TTC549 (cell line): ENCODE results near the gene RHOT2.

Experiments used
- FAIRE-seq: peaks from 2 replicates; lab custom pipeline; 2012; peaks lifted over from hg19 to GRCh38; lab: Jason Lieb, UNC

Gene RHOT2

DNA sequence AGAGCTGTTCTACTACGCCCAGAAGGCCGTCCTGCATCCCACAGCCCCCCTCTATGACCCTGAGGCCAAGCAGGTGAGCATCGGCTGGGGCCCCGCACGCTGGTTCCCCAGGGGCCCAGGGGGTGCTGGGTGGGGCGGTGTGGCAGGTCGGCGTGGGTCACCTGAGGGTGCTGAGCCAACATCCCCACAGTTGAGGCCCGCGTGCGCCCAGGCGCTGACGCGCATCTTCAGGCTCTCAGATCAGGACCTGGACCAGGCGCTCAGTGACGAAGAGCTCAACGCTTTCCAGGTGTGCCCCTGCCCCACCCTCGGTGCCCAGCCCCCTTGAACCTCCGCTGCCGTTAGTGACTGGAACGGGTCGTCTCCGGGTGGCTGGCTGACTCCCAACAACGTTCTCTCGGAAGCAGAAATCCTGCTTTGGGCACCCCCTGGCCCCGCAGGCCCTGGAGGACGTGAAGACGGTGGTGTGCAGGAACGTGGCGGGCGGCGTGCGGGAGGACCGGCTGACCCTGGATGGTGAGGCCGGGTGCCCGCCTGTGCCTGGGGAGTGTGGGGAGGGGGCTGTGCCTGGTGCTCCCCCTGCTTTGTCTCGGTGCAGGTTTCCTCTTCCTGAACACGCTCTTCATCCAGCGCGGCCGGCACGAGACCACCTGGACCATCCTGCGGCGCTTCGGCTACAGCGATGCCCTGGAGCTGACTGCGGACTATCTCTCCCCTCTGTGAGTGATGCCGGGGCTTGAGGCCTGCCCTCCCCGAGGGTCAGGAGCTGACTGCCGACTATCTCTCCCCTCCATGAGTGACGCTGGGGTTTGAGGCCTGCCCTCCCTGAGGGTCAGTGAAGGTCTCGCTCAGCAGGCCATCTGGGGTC, 2.8 kb downstream of the RHOT2 start:
- FAIRE-seq = no peak

DNA sequence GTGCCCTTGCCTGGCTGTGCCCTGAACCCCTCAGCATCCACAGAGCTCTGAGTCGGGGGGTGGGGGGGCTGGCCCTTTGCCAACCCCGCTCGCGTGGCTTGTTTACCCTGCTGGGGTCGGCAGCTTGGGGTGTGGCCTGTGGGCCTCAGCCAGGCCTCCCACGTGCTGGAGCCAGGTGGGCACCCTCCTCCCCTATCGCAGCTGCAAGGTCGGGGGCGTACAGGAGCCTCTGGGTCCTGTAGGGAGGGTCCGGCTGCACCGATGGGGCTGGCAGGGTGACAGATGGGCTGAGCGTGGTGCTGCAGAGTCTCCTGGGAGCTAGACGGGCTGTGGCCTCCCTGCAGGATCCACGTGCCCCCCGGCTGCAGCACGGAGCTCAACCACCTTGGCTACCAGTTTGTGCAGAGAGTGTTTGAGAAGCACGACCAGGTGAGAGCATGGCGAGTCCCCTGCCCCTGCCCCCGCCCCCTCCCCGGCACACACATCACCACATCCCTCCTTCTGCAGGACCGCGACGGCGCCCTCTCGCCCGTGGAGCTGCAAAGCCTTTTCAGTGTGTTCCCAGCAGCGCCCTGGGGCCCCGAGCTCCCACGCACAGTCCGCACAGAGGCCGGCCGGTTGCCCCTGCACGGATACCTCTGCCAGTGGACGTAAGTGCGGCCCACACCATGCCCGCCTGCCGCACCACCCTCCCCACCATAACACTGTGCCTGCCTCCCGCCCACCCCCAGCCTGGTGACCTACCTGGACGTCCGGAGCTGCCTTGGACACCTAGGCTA, 3.6 kb downstream of the RHOT2 start:
- no peak for FAIRE-seq

DNA sequence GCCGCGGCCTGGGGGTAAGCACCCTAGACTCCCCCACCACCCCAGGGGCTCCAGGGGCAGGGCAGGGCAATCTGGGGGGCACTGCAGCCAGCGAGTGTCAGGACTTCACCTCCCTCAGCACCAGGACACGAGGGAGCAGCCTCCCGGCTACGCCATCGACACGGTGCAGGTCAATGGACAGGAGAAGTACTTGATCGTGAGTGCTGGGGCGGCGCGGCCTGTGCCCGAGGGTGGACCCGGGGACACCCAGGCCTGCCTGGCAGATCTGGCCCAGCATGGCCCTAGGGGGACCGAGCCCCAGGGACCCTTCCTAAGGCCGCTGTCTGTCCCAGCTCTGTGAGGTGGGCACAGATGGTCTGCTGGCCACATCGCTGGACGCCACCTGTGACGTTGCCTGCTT, 4.4 kb downstream of the RHOT2 start:
- FAIRE-seq = no peak

DNA sequence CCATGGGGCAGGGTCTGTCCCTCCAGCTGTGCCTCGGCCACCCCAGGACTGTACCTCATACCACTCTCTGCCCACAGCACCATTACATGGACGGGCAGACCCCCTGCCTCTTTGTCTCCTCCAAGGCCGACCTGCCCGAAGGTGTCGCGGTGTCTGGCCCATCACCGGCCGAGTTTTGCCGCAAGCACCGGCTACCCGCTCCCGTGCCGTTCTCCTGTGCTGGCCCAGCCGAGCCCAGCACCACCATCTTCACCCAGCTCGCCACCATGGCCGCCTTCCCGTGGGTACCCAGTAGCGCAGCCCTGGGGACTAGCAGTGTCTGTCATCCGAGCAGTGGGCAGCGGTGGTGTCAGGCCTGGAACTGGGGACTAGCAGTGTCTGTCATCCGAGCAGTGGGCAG, 4.9 kb downstream of the RHOT2 start:
- FAIRE-seq = no peak

DNA sequence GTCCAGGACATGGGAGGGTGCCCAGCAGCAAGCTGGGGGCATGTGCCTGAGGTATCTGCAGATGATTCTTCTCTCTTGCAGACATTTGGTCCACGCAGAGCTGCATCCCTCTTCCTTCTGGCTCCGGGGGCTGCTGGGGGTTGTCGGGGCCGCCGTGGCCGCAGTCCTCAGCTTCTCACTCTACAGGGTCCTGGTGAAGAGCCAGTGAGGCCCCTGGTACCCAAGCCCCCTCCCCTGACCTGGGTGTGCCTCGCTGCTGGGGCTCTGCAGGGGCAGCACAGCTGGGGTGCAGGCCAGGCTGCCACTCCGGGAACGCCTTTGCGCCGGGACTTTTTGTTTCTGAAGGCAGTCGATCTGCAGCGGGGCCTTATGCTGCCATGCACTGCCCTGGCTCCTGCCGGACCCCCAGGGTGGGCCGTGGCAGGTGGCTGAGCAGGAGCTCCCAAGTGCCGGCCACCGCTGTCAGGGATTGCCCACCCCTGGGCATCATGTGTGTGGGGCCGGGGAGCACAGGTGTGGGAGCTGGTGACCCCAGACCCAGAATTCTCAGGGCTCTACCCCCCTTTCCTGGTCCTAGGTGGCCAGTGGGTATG, 5.6 kb downstream of the RHOT2 start:
- FAIRE-seq = no peak

DNA sequence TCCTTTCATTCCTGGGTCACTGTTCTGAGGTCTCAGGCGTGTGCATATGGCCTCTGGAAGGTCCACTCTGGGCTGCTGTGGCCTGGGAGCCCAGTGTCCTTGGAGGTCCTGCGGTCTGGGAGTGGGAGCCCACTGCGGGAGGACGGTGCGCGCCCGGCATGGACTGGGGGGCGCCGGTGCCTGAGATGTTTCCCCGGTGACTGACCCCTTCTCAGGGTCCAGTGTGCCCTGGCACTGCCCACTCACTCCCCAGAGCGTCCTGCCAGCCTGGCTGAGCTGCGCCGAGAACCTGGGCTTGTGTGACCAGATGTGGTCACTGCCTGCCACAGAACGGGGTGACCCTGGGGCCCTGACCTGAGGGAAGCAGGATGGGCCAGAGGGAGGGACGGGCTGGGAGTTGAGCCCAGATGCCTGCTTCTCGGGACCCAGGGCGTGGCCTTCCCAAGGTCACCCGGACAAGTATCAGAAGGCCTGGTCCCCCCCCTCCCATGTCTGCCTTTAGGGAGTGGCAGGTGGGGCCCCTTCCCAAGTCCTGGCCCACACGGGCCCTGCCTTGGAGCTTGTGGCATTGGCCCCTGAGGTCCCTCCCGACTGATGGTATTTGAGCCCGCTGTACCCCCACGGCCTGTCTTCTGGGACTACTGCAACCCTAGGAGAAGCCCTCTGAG, 6.4 kb downstream of the RHOT2 start:
- no peak for FAIRE-seq

DNA sequence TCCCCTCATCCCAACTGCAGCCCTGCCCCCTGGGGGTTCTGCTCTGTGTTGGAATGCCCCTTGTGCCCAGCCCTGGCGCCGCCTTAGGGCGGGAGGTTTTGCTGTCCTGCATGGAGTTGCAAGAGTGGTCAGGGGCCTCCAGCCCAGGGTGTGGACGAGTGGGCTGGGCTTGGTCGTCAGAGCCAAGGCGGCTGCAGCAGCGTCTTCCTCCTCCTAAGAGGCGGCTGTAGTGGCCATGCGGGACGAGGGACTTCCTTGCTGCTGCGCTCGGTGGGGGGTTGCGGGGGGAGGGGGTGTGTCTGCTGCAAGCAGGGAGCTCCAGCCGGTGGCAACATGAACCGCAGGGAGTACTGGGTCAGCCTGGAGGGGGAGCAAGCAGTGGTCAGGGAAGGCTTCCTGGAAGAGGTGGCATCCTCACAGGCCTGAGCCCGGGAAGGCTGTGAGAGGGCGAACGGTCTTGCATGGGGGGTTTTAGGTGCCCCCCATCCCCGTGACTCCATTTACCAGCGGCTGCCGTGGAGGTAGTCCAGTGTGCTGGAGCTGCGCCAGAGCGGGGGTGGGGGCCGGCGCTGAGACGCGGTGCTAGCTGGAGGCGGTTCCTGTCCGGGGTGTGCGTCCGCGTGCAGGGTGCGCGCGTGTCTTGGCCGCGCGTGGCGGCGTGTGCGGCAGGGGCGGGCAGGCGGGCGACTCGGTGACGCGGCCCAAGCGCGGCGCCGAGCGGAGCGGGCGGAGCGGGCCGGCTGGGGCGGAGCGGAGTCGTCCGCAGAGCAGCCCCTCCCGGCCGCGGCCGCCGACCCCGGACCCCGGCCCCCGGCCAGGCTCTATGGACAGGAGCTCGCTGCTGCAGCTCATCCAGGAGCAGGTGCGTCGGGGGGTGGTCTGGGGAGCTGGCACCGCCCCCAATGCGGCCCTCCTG, 7.3 kb downstream of the RHOT2 start, which contains the start of gene RHBDL1:
Gene RHBDL1, plus strand, starts transcription at position 704 of the 916 bp plus-strand sequence. Its CDS starts 120 bp downstream, at position 824.
- FAIRE-seq = no peak

DNA sequence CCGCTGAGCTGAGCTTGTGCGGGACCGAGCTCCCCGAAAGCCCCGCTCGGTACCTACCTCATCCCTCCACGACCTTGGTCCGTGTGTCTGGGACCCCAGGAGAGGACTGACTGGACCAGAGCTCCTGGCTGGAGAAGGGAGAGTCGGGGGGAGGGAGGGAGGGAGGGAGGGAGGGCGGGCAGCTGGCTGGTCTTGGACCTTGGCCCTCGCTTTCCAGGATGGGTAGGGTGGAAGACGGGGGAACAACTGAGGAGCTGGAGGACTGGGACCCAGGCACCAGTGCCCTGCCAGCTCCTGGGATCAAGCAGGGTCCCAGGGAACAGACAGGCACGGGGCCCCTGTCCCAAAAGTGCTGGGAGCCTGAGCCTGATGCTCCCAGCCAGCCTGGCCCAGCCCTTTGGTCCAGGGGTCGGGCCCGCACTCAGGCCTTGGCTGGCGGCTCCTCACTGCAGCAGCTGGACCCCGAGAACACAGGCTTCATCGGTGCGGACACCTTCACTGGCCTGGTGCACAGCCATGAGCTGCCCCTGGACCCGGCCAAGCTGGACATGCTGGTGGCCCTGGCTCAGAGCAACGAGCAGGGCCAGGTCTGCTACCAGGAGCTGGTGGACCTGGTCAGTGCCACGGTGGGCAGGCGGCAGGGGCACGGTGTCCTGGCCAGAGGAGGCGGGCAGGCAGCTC, 8.1 kb downstream of the RHOT2 start:
- FAIRE-seq = no peak

DNA sequence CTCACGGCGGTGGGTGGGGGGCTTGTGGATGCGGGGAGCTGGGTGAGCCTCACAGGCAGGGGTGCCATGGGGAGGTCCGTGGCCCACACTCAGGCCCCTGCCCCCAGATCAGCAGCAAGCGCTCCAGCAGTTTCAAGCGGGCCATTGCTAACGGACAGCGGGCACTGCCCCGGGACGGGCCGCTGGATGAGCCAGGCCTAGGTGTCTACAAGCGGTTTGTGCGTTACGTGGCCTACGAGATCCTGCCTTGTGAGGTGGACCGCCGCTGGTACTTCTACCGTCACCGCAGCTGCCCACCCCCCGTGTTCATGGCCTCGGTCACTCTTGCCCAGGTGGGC, 8.6 kb downstream of the RHOT2 start:
- no peak for FAIRE-seq

DNA sequence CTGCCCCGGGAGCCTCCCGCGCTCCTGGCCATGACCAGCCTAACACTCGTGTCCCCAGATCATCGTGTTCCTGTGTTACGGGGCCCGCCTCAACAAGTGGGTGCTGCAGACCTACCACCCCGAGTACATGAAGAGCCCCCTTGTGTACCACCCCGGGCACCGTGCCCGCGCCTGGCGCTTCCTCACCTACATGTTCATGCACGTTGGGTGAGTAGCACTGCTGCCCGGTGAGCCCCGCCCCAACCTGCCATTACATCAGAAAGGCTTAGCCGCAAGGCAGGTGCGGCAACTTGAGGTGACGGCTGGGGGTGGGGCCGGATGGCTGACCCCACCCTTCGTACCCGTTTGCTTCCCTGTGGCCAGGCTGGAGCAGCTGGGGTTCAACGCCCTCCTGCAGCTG, 9.0 kb downstream of the RHOT2 start:
- FAIRE-seq = no peak

DNA sequence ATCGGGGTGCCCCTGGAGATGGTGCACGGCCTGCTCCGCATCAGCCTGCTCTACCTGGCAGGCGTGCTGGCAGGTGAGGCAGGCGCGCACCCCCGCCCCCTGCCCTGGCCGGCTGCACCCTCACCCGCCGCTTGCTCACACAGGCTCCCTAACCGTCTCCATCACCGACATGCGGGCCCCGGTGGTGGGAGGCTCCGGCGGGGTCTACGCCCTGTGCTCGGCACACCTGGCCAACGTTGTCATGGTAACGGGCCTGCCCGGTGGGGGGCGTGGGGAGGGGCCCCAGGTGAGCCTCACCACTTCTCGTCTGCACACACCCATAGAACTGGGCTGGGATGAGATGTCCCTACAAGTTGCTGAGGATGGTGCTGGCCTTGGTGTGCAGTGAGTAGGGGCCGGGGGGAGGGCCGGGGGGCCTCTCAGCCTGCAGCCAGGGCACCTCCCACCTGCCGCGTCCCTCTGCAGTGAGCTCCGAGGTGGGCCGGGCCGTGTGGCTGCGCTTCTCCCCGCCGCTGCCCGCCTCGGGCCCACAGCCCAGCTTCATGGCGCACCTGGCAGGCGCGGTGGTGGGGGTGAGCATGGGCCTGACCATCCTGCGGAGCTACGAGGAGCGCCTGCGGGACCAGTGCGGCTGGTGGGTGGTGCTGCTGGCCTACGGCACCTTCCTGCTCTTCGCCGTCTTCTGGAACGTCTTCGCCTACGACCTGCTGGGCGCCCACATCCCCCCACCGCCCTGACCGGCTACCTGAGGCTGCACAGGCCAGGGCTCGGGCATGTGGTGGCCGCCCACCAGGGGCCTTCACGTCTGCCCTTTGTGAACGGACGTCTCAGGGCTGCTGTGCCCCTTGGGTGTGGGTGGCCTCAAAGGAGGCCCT, 9.6 kb downstream of the RHOT2 start:
- no peak for FAIRE-seq

DNA sequence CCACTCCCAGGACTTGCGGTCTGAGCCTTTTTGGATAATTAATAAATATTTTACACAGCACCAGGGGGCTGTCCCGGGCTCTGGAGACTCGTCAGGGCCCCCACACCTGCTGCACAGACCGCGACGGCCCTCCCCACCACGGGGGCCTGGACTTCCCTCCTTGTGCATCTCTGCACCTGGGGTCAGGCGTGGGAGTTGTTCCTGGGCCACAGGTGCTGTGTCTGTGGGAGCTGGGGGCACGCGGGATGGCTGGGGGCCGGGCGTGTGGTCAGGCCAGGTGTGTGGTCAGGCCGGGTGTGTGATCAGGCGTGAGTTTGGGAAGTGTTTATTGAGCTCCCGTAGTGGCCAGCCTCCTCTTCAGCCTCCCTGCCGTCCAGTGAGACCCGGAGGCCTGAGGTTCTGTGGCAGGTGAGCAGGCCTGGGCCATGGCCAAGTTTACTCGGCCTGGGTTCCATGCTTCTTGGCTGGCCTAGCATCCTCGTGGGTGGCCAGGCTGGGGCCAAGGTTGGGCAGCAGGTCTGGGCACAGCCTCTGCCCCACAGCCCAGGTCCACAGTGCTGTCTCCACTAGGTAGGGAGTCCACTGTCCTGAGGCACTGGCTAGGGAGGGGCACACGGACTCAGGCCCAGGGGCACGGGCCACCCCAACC, 10.4 kb downstream of the RHOT2 start:
- FAIRE-seq = no peak

DNA sequence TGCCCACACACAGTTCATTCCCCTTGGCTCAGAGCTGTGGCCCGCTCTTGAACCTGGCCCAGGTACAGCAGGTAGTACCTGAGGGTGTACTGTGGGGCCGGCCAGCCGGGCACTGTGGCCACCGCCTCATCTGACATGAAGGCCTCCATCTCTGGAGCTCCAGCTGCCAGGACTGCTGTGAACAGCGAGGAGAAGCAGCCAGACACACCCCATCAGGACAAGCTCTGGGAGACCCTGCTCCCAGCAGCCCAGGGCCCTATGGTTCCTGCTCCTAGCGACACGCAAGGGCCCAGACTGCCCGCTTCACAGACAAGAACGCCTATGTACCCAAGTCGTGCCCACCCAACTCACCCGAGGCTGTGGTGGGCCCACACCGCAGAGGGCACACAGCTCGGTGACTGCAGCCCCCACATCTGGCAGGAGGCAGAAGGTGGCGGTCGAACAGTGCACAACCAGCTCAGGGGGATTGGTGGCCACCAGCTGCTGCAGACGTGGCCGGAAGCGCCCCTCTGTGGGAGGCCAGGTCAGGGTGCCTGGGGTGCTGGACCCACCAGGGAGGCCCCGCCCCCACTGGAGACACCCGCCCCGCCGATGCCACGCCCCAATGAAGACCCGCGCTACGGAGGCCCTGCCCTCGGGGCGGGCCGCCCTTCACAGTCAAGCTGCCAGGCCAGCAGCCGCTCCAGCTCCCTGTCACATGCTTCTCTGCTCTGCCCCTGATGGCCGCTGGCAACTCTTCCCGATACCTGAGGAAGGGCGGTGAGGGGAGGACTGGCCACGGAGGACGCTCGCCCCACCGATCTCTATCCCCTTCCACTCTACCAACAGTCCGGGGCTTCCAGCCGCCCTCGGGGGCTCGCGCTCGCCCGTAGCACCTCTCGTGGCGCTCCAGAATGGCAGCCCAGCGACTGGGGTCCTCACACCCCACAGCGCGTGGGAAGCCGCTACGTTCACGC, 11.2 kb downstream of the RHOT2 start:
- no peak for FAIRE-seq

DNA sequence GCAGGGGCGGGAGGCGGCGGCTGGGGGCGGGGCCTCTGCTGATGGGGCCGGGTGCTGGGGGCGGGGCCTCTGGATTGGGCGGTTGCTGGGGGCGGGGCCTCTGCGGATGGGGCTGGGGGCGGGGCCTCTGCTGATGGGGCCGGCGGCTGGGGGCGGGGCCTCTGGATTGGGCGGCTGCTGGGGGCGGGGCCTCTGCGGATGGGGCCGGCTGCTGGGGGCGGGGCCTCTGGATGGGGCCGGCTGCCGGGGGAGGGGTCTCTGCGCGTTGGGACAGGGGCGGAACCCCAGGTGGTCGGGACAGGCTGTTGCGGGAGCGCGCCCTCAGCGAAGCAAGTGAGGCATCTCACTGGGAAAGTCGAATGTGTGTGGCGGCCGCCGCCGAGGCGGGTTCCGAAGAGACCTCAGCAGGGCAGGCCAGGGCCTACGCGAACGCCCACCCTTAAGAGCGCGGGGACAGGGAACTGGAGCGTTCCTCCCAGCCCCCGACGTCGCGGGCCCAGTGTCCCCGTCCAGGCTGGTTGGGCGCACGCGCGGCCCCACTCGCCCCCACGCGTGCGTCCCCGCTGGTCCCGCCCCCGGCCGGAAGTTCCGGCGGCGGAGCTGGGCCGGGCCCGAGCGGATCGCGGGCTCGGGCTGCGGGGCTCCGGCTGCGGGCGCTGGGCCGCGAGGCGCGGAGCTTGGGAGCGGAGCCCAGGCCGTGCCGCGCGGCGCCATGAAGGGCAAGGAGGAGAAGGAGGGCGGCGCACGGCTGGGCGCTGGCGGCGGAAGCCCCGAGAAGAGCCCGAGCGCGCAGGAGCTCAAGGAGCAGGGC, 12.1 kb downstream of the RHOT2 start, which contains the start of gene STUB1:
Gene STUB1, plus strand, starts transcription at position 597 of the 811 bp plus-strand sequence. Its CDS starts 116 bp downstream, at position 713.
- FAIRE-seq = no peak

DNA sequence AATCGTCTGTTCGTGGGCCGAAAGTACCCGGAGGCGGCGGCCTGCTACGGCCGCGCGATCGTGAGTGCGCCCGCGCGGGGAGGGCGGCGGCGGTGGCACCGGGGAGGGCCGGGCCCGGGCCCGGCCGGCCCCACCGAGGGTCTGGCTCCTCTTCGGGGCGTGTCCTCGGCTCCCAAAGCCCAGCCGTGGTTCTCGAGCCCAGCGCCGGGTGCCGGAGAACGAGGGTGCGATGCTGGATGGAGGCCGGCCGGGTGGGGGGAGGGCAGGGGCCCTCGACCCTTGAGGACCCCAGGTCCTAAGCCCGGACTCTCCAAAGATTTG, 12.7 kb downstream of the RHOT2 start:
- FAIRE-seq = no peak

DNA sequence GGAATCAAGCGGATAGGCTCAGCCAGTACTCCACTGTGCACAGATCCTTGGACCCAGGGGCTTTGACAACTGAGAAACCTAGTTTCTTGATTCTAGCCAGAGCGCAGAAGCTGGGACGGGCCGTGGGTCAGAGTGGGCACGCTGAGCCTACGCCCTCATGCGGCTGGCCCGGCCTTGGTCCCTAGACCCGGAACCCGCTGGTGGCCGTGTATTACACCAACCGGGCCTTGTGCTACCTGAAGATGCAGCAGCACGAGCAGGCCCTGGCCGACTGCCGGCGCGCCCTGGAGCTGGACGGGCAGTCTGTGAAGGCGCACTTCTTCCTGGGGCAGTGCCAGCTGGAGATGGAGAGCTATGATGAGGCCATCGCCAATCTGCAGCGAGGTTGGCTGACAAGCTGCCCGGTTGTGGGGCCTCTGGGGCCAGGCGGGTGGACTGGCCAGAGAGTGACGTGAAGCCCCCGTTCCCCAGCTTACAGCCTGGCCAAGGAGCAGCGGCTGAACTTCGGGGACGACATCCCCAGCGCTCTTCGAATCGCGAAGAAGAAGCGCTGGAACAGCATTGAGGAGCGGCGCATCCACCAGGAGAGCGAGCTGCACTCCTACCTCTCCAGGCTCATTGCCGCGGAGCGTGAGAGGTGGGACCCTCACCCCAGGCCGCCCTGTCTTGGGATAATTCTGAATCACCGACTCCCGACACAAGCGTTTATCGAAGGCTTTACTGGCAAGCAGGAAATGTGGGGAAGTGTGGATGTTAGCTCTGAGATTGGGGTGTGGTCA, 13.2 kb downstream of the RHOT2 start:
- FAIRE-seq = no peak
